Stomach (tissue), 9 donors: ENCODE data around the gene RARS2. TPM values are rescaled to one million over a fixed set of nuclear protein-coding genes. Genes with fewer than 3 reads are reported as not detected.

Experiments
- DNase-seq, 2 donors: peaks; one replicate each; pipeline versions ENCODE4 v3.0.0 to v3.0.0-alpha.2; 2013 to 2019
- H3K27ac ChIP-seq, 5 donors: fragments of 200-600 bp in 4 of 5; sonication (generic) in 4 of 5; one replicate each; pipeline ENCODE4 v1.5.1; 2013 to 2019; ENCODE audit warnings: mild to moderate bottlenecking in 1 of 5, moderate library complexity in 1 of 5
- H3K27me3 ChIP-seq, 3 donors: fragments of 200-600 bp; sonication (generic); one replicate each; pipeline ENCODE4 v1.5.1; 2017 to 2019; ENCODE audit warnings: mixed run types in 1 of 3
- H3K36me3 ChIP-seq, 4 donors: fragments of 200-600 bp; sonication (generic); 1 replicate in 3 of 4; 2 replicates in 1 of 4; pipeline ENCODE4 v1.5.1; 2016 to 2019
- H3K4me1 ChIP-seq, 4 donors: fragments of 200-600 bp; sonication (generic); one replicate each; pipeline ENCODE4 v1.5.1; 2016 to 2019
- H3K4me3 ChIP-seq, 4 donors: fragments of 200-600 bp; sonication (generic) in 3 of 4; one replicate each; pipeline ENCODE4 v1.5.1; 2016 to 2019; ENCODE audit warnings: mild to moderate bottlenecking in 1 of 4
- H3K9me3 ChIP-seq, 4 donors: fragments of 200-600 bp; sonication (generic); one replicate each; pipeline ENCODE4 v1.5.1; 2016 to 2019
- CTCF ChIP-seq, 7 experiments: fragments of 450-650 bp in 4 of 7; fragments of 200-600 bp in 3 of 7; sonication (generic) in 3 of 7; IDR thresholded peaks; one replicate each; pipeline ENCODE4 v1.5.1; 2016 to 2019; ENCODE audit warnings: antibody characterized with exemption in 7 of 7, control low read depth in 2 of 7, mild to moderate bottlenecking in 1 of 7
- EP300 ChIP-seq: sonication (generic); formaldehyde crosslinking; IDR thresholded peaks from one replicate; pipeline ENCODE4 v1.6.1; 2017; ENCODE audit warnings: antibody characterized with exemption
- POLR2A ChIP-seq, 4 donors: fragments of 450-650 bp; IDR thresholded peaks; one replicate each; pipeline ENCODE4 v1.6.1; 2016; ENCODE audit warnings: antibody characterized with exemption in 4 of 4, control low read depth in 2 of 4, mild to moderate bottlenecking in 1 of 4, moderate library complexity in 1 of 4
- POLR2AphosphoS5 ChIP-seq, 3 donors: sonication (generic); formaldehyde crosslinking; IDR thresholded peaks; one replicate each; pipeline ENCODE4 v1.6.1; 2016; ENCODE audit warnings: antibody characterized with exemption in 3 of 3
- WGBS, 5 donors: extraction: QIAGEN DNeasy Blood & Tissue Kit in 3 of 5; methylation state at CpG; one replicate each; pipeline versions ENCODE4 v1.1.5 to v1.1.7; 2013 to 2018; 5-methylcytosine and 5-hydroxymethylcytosine counted together
- intact Hi-C: fragments of 100-400 bp; cut with DNase I; formaldehyde crosslinking; loops from one replicate; pipeline ENCODE4 v1.15.1; 2023; ENCODE audit warnings: low total_unique reads
- polyA plus RNA-seq, 3 donors: library from polyadenylated mRNA; stranded (reverse); fragments of 200-250 nt; gene quantifications; one replicate each; pipeline ENCODE4 v1.2.3, GENCODE V29; 2013
- small RNA-seq, 4 donors: library from RNA; depleted of rRNA; stranded (forward); fragments of <200 nt; gene quantifications; one replicate each; pipeline ENCODE3, GENCODE V24; 2016
- total RNA-seq, 5 donors: library from RNA; depleted of rRNA; stranded (reverse); fragments of >200 nt; gene quantifications; one replicate each; pipeline versions ENCODE4 v1.1.0 to v1.2.3, GENCODE V29; 2014 to 2016
- donor health status: healthy with polysubstance abuse.
- donor health status: Bipolar disorder and iron deficiency.
- donor health status: healthy.

Gene RARS2
- total and polyA plus RNA-seq, 8 donors, result 17.7 to 126 (median 36.6) TPM

GRCh38 chr6:87481931-87482330, 107.9 kb downstream of the RARS2 start:
- Histone ChIP-seq H3K27ac (no peak overlapping the region), H3K4me3 (no peak overlapping the region), H3K9me3 (peaks cover 0 to 9% (median 0%) of the 10 kb centered on the region in 4 donors), H3K36me3 (peaks cover 8 to 37% (median 32%) of the 10 kb centered on the region in 4 donors), H3K27me3 (no peaks in the 10 kb centered on the region), H3K4me1 (no peaks in the 10 kb centered on the region)
- no peak for DNase-seq
- TF ChIP-seq CTCF (IDR thresholded peaks at IDR 0.05), result no peak
- no peak for TF ChIP-seq EP300
- TF ChIP-seq POLR2A (IDR thresholded peaks at IDR 0.05), result no peak
- TF ChIP-seq POLR2AphosphoS5 (IDR thresholded peaks at IDR 0.05), result no peak
- WGBS, 5 donors, result 73 to 82% (median 78%) methylated on average over 3 of the region's 3 CpGs
- intact Hi-C loops, result loop anchor here (10.0 kb wide), 1 partner anchor 103 kb away; the partner anchor contains the start of gene RARS2

- WGBS, 5 donors, result 0 to 3% (median 2%) methylated on average over 12 to 15 of the region's 15 CpGs
- Histone ChIP-seq H3K36me3 (peaks cover 8 to 13% (median 10%) of the 10 kb centered on the region in 4 donors), H3K9me3 (no peaks in the 10 kb centered on the region), H3K4me1 (peaks cover 8 to 37% (median 20%) of the 10 kb centered on the region in 4 donors), H3K27ac (peak overlapping the region; percentile 91 to 97 (median 95)), H3K27me3 (no peaks in the 10 kb centered on the region), H3K4me3 (peak overlapping the region; percentile 79 to 92 (median 86))
- peak; percentile 37 to 83 for DNase-seq
- no peak for TF ChIP-seq EP300
- peak in 1 of 4 donors; percentile 2 for TF ChIP-seq POLR2A (IDR thresholded peaks at IDR 0.05)
- intact Hi-C loops, result loop anchor here (10.0 kb wide), 1 partner anchor 69 kb away; the partner anchor contains the start of gene CFAP206
Measured at GRCh38 chr6:87473419-87473903, 116.3 kb downstream of the RARS2 start.

GRCh38 chr6:87472525-87473418, 117.0 kb downstream of the RARS2 start, which contains the start of gene SLC35A1:
Gene SLC35A1 (plus strand): TSS chr6:87472974. CDS start chr6:87473004, 30 bp downstream.
- H3K9me3 ChIP-seq, result no peaks in the 10 kb centered on the region
- H3K4me1 ChIP-seq, result peaks cover 8 to 37% (median 20%) of the 10 kb centered on the region in 4 donors
- peak within 1 kb of the TSS; percentile 79 to 92 (median 86) for H3K4me3 ChIP-seq
- WGBS, 5 donors, result 0 to 1% (median 0%) methylated on average over 30 to 70 of the region's 70 CpGs
- peaks cover 3 to 6% (median 4%) of the 10 kb centered on the region in 4 donors for H3K36me3 ChIP-seq
- TF ChIP-seq POLR2AphosphoS5 (IDR thresholded peaks at IDR 0.05) (peak in 2 of 3 donors; percentile 82 to 84), CTCF (IDR thresholded peaks at IDR 0.05) (peak in 3 of 7 experiments; percentile 16 to 49 (median 22)), POLR2A (IDR thresholded peaks at IDR 0.05) (peak in 2 of 4 donors; percentile 6 to 40), EP300 (no peak)
- peak within 1 kb of the TSS; percentile 91 to 97 (median 95) for H3K27ac ChIP-seq
- no peaks in the 10 kb centered on the region for H3K27me3 ChIP-seq
- intact Hi-C loops, result loop anchor here (10.0 kb wide), 1 partner anchor 68 kb away; the partner anchor contains the start of gene CFAP206
- DNase-seq, result peak; percentile 86 to 95

GRCh38 chr6:87465051-87465450, 124.7 kb downstream of the RARS2 start:
- Histone ChIP-seq H3K4me1 (no peaks in the 10 kb centered on the region), H3K27me3 (no peaks in the 10 kb centered on the region), H3K4me3 (no peak overlapping the region), H3K9me3 (peaks cover 0 to 7% (median 0%) of the 10 kb centered on the region in 4 donors), H3K36me3 (no peaks in the 10 kb centered on the region), H3K27ac (no peak overlapping the region)
- TF ChIP-seq POLR2A (IDR thresholded peaks at IDR 0.05) (no peak), EP300 (no peak), POLR2AphosphoS5 (IDR thresholded peaks at IDR 0.05) (no peak), CTCF (IDR thresholded peaks at IDR 0.05) (no peak)
- intact Hi-C loops, result loop anchor here (10.0 kb wide), 1 partner anchor 140 kb away; the partner anchor contains the start of genes GJB7 and SMIM8
- no peak for DNase-seq
- 68 to 80% (median 75%) methylated on average over 2 of the region's 2 CpGs for WGBS, 5 donors

Small RNAs within 50 kb of the gene (small RNA-seq; reads per million reads assigned to genes)
- 0 reads per million in 4 donors for gene RNU6-444P

Other genes starting within 250 kb of the RARS2 start
- gene C6orf163, start 245.2 kb downstream of the RARS2 start, total RNA-seq, result 10 to 100 TPM in 1 of 5 donors, 1 to 10 TPM in 3, under 1 TPM in 1; 0.87 to 10.3 (median 3.9) TPM
- 1 to 10 TPM in 2 of 3 donors, under 1 TPM in 1; 0.58 to 1.6 (median 1.1) TPM for gene C6orf163, start 245.2 kb downstream of the RARS2 start, polyA plus RNA-seq
- gene CFAP206, start 182.0 kb downstream of the RARS2 start, total RNA-seq, result under 1 TPM in 1 of 5 donors, not detected in 4; 0.18 TPM
- gene CFAP206, start 182.0 kb downstream of the RARS2 start, polyA plus RNA-seq, result under 1 TPM in 1 of 3 donors, not detected in 2; 0.08 TPM
- gene SLC35A1, start 117.0 kb downstream of the RARS2 start, total RNA-seq, result 100 to 1,000 TPM in 1 of 5 donors, 10 to 100 TPM in 2, 1 to 10 TPM in 2; 2.2 to 117 (median 17.0) TPM
- 10 to 100 TPM in 2 of 3 donors, 1 to 10 TPM in 1; 7.8 to 17.5 (median 11.8) TPM for gene SLC35A1, start 117.0 kb downstream of the RARS2 start, polyA plus RNA-seq
- 10 to 100 TPM in 3 of 5 donors, 1 to 10 TPM in 2; 5.8 to 33.8 (median 14.3) TPM for gene ORC3, start 148 bp upstream of the RARS2 start, total RNA-seq
- gene ORC3, start 148 bp upstream of the RARS2 start, polyA plus RNA-seq, result 10 to 100 TPM in 2 of 3 donors, 1 to 10 TPM in 1; 8.4 to 11.3 (median 10.8) TPM
- gene AKIRIN2, start 112.2 kb upstream of the RARS2 start, total RNA-seq, result 10 to 100 TPM in 2 of 5 donors, 1 to 10 TPM in 2, under 1 TPM in 1; 0.58 to 49.0 (median 5.8) TPM
- gene AKIRIN2, start 112.2 kb upstream of the RARS2 start, polyA plus RNA-seq, result 10 to 100 TPM; 13.0 to 20.3 (median 18.0) TPM